GM21447 (cell line): ENCODE data around the gene FRMD5.
"Not testable (repeated sequence)": the region's sequence is repeated elsewhere in the genome, so short reads cannot be mapped to it uniquely, and the experiment has no call there.

ENCODE experiments used
- ATAC-seq: cut with Tn5 transposase; IDR thresholded peaks from one replicate; pipeline ENCODE4 v1.9.1; 2021; ENCODE audit not compliant: unreplicated experiment

The FRMD5 gene

DNA sequence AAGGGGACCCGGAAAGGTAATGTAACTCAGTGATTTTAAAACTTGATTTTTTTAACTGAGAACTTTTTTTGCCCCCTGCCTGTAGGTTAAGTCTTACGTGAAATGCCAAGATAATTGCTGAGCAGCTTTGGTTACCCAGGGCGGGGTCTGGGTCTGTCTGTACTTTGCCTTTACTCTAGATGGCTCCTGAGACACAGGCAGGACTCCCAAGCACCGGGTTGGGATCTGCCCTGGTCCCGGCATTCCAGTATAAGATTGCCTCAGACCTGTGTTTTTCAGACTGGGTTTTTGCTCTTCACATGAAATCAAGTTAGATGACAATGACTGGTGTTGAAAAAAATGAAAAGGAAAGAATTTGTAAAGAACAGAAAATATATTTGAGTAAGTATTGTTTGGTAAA, 328.0 kb downstream of the FRMD5 start:
- ATAC-seq = no peak

DNA sequence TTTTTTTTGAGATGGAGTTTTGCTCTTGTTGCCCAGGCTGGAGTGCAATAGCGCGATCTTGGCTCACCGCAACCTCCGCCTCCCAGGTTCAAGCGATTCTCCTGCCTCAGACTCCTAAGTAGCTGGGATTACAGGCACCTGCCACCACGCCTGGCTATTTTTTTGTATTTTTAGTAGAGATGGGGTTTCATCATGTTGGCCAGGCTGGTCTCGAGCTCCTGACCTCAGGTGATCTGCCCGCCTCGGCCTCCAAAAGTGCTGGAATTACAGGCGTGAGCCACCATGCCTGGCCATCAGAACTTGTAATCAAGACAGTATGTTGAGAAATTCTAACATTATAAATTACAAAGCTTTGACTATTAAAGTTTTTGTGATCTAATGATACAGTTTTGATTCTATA, 328.4 kb downstream of the FRMD5 start:
- not testable (repeated sequence) for ATAC-seq

DNA sequence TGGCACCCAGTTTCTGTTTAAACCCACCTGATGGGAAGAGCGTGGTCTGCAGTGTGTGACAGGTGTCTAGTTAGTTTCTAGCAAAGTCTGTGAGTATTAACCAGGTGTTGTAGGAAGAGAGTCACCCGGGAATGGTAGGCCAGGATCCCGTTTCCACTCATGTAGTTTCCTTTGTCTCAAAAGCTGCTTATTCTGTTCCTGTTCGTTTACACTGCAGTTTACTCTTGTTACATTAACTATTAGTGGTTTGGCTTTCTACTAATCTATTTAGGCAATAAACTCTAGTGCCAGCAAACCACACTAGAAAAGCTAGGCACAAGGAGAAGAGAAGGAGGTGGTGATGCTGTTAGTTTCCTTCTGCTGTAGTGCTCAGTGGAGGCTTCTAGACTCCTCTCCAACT, 335.5 kb downstream of the FRMD5 start:
- ATAC-seq = no peak

DNA sequence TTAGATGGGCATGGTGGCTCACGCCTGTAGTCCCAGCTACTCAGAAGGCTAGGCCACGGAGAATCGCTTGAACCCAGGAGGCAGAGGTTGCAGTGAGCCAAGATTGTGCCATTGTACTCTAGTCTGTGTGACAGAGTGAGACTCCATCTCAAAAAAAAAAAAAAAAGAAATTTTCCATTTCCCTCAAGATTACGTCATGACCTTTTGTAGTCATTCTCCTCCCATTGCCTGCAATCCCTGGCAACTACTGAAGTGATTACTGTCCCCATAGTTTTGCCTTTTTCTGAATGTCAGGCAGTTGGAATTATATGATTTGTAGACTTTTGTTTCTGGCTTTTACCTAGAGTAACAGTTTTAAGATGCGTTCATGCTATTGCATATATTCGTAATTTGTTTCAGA, 340.3 kb downstream of the FRMD5 start:
- ATAC-seq = no peak

DNA sequence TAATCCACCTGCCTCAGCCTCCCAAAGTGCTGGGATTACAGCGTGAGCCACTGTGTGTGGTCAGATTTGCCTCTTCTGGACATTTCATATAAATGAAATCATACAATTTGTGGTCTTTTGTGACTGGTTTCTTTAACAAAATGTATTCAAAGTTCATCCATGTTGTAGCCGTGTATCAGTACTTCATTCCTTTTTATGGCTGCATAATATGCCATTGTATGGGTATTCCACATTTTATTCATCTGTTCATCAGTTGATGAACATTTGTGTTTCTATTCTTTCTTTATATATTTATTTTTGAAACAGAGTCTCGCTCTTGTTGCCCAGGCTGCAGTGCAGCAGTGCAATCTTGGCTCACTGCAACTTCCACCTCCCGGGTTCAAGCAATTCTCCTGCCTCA, 342.5 kb downstream of the FRMD5 start:
- ATAC-seq = no peak

DNA sequence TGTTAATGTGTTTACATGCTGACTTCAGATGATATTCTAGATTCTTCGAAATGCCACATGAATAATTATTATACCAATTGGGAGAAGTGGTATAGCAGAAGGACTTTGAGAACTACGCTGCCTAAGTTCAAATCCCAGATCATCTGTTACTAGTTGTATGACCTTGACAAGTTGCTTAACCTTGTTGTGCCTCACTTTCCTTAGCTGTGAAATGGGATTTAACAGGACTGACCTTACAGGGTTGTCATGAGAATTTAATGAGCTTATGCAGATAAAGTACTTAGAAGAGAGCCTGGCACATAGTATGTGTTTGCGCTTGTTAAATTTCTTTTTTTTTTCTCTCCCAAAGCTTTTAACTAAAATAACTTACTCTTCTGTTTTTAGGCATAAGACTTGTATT, 343.8 kb downstream of the FRMD5 start:
- ATAC-seq = no peak

DNA sequence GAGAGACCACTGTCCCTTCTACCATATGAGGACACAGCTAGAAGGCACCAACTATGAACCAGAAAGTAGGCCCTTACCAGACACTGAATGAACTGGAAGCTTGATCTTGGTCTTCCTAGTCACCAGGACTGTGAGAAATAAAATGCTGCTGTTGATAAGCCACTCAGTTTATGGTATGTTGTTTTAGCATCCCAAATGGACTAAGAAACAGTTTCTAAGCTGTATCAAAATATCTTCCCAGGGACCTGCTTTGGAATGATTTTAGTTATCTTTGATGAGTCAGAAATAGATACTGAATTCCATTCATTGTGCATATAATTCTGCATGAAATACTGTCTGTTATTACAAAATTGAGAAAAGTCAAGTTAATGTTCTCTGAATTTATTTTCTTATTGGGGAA, 349.6 kb downstream of the FRMD5 start:
- no peak for ATAC-seq

DNA sequence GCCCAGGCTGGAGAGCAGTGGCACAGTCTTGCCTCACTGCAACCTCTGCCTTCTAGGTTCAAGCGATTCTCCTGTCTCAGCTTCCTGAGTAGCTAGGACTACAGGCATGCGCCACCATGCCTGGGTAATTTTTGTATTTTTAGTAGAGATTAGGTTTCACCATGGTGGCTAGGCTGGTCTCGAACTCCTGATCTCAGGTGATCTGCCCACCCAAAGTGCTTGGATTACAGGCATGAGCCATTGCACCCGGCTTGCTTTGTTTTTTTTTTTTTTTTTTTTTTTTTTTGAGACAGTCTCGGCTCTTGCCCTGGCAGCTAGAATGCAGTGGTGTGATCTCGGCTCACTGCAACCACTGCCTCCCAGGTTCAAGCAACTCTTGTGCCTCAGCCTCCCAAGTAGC, 362.6 kb downstream of the FRMD5 start:
- ATAC-seq = not testable (repeated sequence)

DNA sequence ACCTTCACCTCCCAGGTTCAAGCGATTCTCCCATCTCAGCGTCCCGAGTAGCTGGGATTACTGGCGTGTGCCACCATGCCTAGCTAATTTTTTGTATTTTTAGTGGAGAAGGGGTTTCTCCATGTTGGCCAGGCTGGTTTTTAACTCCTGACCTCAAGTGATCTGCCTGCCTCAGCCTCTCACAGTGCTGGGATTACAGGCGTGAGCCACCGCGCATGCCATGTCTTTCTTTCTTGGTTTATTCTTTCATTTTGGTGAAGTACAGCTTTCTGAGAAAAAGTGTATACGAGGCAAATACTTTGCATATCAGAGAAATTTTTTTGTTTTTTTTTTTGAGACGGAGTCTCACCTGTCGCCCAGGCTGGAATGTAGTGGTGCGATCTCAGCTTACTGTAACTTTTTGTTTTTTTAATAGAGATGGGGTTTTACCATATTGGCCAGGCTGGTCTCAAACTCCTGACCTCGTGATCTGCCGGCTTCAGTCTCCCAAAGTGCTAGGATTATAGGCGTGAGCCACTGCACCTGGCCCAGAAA, 363.5 kb downstream of the FRMD5 start:
- ATAC-seq = not testable (repeated sequence)

DNA sequence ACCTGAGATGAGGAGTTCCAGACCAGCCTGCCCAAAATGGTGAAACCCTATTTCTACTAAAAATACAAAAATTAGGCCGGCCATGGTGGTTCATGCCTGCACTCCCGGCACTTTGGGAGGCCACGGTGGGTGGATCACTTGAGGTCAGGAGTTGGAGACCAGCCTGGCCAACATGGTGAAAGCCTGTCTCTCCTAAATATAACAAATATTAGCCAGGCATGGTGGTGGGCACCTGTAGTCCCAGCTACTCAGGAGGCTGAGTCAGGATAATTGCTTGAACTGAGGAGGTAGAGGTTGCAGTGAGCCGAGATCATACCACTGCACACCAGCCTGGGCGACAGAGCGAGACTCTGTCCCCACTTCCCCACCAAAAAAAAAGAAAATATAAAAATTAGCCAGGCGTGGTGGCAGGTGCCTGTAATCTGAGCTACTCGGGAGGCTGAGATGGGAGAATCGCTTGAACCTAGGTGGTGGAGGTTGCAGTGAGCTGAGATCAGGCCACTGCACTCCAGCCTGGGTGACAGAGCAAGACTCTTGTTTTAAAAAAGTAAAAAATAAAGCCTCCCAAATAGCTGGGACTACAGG, 364.3 kb downstream of the FRMD5 start:
- not testable (repeated sequence) for ATAC-seq

DNA sequence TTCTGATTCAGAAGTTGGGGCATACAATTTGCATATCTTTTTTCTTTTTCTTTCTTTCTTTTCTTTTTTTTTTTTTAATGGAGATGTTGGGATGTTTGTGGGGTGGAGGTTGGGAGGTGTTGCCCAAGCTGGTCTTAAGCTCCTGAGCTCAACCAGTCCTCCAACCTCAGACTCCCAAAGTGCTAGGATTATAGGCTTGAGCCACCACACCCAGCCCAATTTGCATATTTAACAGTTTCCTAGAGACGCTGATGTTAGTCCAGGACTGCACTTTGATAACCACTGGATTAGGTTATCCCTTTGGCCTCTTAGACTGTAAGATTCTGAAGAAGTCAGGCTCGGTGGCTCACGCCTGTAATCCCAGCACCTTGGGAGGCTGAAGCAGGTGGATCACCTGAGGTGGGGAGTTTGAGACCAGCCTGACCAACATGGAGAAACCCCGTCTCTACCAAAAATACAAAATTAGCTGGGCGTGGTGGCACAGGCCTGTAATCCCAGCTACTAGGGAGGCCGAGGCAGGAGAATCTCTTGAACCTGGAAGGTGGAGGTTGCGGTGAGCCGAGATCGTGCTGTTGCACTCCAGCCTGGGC, 365.0 kb downstream of the FRMD5 start:
- ATAC-seq = not testable (repeated sequence)

DNA sequence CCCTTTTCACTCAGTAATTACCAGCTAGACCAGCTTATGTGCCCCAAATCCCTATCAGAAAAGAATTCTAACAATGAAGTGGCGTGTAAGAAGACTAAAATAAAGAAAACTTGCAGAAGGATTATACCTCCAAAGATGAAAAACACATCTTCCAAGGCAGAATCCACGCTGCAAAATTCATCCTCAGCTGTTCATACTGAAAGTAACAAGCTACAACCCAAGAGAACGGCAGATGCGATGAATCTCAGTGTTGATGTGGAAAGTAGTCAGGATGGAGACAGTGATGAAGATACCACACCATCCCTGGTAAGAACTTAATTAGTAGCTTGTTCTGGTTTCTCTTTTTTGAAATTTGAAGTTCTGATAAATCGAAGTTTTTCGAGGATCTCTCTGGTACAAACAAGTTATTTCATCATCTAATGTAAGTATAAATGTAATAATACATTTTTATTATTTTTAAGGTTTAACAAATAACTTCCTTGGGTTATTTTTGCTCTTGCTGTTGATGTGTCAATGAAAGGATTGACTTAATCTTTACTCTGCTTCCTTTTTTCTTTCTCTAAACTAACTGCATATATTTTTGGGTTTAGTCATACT, 366.9 kb downstream of the FRMD5 start:
- no peak for ATAC-seq

DNA sequence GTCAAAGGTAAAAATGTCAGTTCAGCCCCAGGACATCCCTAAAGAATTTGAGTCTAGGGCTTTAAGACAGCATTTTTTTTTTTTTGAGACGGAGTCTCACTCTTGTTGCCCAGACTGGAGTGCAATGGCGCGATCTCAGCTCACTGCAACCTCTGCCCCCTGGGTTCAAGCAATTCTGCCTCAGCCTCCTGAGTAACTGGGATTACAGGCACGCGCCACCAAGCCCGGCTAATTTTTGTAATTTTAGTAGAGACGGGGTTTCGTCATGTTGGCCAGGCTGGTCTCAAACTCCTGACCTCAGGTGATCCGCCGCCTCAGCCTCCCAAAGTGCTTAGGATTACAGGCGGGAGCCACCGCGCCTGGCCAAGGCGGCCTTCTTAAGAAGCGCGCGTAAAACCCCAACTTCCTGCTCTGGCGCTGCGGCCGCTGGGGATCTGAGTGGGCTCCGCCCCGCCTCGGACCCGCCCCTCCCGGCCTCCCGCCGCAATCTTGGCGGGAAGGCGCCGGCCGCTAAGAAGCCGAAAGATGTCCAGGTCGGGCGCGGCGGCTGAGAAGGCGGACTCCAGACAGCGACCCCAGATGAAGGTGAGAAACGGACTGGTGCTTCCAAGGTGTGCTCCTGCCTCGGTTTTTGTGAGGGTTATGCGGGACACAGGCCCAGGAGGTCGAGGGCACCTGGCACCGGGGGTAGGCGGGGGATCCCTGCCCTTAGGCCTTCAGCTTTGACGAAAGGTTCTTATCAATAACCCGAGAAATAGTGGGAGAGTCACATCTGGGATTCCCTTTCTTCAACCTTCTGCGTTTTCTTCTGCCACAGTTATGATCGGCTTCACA, 368.3 kb downstream of the FRMD5 start, which contains the start of gene WDR76:
WDR76 (plus strand) TSS at position 495 of the 834 bp plus-strand sequence; CDS start at position 526, 31 bp downstream.
- peak; percentile 60 for ATAC-seq

DNA sequence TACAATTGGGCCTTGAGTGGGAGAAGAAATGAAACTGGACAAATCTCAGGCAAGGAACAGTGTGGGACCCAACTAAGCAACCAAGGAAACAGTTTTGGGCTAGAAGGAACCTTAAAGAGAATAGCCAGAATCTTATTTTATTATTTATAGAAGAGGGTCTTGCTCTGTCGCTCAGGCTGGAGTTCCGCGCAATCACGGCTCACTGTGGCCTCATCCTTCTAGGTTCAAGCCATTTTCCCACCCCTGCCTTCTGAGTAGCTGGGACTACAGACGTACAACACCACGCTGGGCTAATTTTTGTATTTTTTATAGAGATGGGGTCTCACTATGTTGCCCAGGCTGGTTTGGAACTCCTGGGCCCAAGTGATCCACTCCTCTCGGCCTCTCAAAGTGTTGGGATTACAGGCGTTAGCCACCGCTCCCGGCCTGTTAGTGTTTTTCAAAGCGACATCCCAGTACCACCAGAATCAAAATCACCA, 369.0 kb downstream of the FRMD5 start:
- no peak for ATAC-seq

DNA sequence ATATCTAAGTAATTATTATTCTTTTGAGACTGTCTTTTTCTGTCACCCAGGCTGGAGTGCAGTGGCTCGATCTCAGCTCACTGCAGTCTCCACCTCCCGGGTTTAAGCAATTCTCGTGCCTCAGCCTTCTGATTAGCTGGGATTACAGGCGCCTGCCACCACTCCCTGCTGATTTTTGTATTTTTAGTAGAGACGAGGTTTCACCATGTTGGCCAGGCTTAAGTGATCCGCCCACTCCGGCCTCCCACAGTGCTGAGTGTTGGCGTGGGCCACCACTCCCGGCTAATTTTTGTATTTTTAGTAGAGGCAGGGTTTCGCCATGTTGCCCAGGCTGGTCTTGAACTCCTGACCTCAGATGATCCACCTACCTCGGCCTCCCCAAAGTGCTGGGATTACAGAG, 369.8 kb downstream of the FRMD5 start:
- not testable (repeated sequence) for ATAC-seq

DNA sequence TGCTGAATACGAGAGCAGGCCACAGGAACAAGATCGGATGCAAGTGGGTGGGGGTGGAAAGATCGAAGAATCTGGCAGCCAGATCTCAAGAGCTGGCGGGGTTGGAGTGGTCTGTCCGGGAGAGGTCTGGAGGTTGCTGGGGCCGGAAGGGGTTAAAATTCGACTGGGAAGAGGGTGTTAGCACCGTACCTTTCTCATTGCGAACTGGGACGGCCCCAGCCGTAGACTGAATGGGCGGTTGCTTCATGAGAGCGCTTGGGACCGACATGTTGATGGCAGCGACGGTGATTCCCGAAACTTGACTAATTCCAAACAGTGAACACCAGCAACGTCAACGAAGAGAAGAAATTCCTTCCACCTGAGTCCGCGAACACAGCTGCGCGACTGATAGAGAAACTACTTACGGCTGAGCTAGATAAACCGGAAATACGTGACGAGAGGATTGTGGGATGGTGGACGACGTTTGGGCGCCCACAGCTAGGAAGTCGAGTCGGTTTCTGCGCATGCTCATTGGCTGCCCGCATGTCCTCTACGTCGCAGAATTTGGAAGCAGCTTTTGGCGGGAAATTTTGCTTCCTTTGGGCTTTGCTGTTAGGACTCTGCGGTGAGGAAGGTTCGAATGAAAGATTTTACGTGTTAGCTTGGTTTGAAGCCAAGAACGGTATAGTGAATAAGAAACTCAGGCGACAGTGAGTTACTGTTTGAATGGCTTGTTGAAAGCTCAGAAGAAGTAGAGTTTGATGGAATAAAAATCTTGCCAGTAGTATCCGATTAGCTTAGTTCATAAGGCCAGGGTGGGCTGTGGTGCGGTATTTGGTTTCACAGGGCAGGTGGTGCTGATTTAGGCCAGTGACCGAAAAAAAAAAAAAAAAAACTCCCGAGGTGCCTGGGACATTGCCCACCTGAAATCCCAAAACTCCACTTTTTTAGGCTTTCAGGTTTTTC, 370.5 kb downstream of the FRMD5 start, which contains the start of gene MFAP1:
MFAP1 (minus strand) TSS at position 389 of the 945 bp plus-strand sequence; CDS start at position 268, 121 bp downstream.
- peak; percentile 71 for ATAC-seq

DNA sequence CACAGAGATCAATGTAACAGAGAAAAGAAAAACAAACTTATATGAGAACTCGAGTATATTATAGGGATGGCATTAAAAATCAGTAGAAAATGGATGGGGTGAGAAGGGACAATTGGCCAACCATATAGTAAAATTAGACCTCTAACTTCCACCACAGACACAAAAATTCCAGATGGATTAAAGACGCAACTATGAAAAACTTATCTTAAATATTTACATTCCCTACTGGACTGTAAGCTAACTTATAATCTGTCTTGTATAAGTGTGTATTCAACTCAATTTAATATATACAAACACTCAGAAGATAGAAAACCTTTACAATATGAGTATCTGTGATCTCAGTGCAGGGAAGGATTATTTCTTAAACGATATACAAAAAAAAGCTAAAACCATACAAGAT, 373.6 kb downstream of the FRMD5 start:
- ATAC-seq = no peak
